ENCODE data around the gene DDX51. TPM values are rescaled to one million over a fixed set of nuclear protein-coding genes. Genes with fewer than 3 reads are reported as not detected.
A peak's percentile ranks its signal among the peaks of the same experiment; 100 is the strongest.
"Not testable (repeated sequence)": the region's sequence is repeated elsewhere in the genome, so short reads cannot be mapped to it uniquely, and the experiment has no call there.

DDX51 gene
- polyA plus RNA-seq, 1 donor, result 19.5 TPM

DNA sequence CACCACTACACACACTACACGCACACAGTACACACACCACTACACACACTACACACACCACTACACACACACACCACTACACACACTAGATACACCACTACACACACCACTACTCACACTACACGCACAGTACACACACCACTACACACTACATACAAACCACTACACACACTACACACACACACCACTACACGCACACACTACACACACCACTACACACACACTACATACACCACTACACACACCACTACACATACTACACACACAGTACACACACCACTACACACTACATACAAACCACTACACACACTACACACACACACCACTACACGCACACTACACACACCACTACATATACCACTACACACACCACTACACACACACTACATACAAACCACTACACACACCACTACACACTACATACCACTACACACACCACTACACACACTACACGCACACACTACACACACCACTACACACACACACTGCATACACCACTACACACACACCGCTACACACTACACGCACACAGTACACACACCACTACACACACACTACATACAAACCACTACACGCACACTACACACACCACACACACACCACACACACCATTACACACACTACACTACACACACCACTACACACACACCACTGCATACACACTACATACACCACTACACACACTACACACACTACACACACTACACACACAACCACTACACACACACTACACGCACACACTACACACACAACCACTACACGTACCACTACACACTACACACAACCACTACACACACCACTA is 11.9 kb upstream of the DDX51 start:
- no peak for DNase-seq

DNA sequence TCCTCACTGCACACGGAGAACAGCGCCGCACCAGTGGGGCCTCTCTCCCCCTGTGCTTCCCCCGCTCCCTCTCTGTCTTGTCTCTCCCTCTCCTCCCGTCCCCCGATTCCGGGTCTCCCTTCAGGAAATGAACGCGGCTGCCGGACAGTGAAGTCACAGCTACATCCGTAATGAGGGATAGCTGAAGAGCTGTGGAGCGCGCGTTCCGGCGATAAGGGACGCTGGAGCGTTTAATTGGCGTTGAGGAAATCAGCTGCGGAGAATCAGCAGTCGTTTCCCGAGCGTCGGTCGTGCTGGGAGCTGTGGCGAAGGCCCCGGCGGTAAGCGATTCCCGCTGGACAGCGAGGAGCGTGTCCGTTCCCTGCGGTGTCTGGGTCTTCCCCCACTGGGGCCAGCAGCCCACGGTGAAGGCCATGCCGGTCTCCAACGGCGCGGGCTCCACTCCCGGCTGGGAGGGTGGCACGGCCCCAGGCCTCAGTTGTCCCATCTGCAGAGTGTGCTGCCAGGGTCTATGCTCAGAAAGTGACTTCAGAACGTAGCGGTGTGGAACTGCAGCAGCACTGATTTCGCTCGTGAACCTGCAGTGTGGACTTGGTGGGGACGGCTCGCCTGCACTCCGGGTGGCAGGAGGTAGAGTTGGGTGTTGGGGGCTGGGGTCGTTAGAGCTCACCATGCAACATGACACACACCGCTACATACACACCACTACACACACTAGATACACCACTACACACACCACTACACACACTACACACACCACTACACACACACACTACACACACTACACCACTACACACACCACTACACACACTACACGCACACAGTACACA is 11.0 kb upstream of the DDX51 start:
- DNase-seq, result no peak

DNA sequence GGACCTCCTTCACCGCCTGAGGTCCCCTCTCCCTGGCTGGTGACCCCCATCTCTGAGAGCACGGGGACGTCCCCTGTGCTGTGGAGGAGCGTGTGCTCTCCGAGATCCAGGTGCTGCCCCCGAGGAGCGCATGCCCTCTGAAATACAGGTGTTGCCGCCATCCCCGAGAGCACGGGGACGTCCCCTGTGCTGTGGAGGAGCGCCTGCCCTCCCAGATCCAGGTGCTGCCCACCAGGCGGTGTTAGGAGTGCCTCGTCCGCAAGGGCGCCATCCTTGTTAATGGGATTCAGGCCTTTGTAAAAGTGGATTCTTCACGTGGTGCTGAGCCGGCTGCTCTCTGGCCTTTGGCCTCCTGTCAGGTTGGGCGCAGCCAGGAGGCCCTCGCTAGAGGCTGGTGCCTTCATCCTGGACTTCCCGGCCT is 10.2 kb upstream of the DDX51 start:
- no peak for DNase-seq

DNA sequence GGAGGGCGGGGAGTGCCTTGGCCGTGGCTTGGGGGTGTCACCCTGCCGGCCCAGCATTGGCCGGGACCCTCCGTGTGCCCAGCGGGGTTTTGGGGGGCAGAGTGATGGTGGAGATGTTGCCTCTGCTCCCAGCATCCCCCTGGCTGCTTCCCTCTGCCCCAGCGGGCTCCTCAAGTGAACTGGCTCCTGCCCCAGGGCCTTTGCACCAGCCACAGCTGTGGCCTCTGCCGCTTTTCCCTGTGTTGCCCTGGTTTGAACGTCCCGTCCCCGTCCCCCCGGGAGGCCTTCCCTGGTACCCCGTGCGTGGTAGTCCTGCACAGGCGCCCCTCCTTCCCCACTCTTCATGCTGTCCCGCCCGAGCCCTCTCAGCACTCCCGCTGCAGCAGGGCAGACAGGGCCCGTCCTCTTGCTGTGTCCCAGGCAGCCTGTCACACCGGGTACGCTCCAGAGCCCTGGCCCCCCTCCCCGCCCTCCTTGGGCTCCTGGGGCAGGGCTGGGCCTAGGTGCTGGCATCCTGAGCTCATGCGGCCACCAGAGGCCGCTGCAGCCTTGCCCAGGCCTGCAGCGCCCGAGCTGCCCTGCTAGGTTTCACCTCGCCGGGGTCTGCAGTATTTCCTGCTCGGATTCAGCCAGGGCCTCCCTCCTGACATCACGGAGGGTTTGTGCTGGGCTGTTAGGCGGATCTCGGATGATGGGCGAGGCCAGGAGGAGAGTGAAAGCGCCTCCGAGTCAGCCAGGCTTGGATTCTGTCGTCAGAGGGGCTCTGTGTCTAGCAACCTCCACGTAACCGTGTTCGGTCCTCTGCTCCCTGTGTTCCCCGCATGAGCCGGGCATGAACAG is 9.6 kb upstream of the DDX51 start:
- DNase-seq, result peak; percentile 87

DNA sequence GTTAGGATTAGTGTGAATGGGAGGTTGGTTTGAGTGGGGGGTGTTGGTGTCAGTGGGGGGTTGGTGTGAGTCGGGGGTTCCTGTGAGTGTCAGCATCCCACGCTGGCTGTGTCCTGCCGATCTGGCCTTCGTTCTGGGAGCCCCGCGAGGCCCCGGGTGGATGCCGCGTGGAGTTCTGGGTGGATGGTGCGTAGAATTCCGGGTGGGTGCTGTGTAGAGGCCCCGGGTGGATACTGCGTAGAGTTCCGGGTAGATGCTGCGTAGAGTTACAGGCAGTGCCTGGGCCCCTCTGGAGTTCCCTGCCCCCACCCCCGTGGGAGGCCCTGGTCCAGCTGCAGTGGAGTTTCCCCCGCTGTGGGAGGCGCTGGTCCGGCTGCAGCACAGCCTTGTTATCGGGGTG is 8.8 kb upstream of the DDX51 start:
- DNase-seq, result no peak

DNA sequence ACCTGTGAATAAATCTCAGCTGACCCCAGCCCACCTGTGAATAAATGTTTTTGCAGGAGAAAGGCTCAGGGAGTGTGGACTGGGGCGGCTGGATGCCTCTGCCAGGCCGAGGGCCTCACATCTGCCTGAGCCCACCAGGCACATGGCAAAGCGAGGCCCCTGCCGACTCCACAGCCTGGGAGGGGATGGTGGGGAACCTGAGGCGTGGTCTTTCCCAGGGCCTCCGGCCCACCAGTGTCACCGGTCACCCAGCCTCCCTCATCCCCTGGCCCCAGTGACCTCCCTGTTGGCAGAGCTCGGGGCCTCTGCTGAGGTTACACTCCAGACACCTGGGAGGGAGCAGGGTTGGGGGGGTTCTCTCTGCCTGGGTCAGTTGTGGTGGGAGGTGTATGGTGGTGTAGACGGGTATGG is 8.3 kb upstream of the DDX51 start:
- no peak for DNase-seq

DNA sequence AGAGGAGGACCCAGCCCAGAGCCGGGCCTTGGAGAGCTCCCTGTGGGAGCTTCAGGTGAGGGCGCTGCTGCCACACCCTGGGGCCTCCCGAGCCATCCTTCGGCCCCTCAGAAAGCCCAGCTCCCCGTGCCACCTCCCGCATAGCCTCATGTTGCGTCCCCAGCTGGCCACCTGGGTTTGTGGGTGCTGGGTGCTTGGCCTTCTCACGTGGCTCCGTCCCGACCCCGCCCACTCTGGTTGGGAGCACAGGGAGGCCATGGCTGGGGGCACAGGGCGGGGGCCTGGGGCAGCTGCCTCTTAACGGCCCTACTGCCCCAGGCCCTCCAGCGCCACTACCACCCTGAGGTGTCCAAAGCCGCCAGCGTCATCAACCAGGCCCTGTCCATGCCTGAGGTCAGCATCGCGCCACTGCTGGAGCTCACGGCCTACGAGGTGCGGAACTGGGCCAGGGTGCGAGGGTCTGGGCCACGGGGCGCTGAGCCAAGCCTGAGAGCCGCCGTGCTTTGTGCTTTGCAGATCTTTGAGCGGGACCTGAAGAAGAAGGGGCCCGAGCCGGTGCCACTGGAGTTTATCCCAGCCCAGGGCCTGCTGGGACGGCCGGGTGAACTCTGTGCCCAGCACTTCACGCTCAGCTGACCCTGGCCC is 7.8 kb upstream of the DDX51 start:
- DNase-seq, result no peak

DNA sequence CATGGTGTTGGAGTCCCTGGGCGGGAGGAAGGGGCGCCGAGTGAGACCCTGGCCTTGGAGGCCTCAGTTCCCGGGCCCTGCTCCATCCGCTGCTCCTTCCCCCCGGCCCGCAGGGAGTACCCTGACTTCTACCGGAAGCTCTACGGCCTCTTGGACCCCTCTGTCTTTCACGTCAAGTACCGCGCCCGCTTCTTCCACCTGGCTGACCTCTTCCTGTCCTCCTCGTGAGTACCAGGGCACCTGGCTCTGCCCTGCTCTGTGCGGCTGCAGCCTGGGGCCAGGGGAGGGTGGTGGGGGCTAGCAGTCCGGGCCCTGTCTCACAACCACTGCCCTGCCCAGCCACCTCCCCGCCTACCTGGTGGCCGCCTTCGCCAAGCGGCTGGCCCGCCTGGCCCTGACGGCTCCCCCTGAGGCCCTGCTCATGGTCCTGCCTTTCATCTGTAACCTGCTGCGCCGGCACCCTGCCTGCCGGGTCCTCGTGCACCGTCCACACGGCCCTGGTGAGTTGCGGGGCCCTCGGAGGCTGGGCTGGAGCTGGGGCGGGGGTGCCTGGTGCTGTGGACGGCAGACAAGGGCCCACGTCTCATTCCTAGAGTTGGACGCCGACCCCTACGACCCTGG is 7.1 kb upstream of the DDX51 start:
- no peak for DNase-seq

DNA sequence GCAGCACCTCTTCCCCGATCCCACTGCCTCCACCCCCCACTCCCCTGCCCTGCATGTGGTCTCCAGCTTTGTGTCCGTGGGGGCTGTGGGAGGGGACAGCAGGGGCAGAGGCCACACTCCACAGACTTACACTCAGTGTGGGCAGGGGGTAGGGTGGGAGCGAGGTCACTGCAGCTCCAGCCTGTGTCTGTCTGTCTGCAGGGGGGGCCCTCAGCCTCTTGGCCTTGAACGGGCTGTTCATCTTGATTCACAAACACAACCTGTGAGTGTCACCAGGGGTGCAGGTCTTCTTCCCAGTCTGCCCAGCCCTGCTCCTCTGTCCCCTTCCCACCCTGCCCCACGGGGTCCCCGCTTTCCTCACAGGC is 6.6 kb upstream of the DDX51 start:
- no peak for DNase-seq

DNA sequence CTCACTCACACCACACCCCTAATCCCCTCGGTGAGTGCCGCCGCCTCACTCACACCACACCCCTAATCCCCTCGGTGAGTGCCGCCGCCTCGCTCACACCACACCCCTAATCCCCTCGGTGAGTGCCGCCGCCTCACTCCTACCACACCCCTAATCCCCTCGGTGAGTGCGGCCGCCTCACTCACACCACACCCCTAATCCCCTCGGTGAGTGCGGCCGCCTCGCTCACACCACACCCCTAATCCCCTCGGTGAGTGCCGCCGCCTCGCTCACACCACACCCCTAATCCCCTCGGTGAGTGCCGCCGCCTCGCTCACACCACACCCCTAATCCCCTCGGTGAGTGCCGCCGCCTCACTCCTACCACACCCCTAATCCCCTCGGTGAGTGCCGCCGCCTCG is 5.4 kb upstream of the DDX51 start:
- DNase-seq, result not testable (repeated sequence)

DNA sequence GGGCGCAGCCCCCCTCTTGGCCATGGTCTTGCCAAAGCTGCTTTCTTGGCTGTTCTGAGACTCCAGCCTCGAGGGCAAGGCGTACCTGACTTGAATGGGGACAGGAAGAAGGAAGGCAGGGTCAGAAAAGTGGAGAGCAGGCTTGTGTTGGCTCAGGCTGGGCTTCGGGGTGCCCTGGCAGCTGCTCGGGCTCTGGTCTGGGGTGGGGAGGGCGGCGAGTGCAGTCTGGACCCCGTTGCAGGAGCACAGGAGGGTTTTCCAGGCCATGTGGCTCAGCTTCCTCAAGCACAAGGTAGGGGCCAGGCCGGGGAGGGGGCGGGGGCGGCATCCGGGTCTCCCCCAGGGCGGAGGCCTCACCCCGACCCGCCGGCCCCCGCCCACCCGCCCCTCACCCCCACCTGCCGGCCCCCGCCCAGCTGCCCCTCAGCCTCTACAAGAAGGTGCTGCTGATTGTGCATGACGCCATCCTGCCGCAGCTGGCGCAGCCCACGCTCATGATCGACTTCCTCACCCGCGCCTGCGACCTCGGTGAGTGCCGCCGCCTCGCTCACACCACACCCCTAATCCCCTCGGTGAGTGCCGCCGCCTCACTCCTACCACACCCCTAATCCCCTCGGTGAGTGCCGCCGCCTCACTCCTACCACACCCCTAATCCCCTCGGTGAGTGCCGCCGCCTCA is 4.4 kb upstream of the DDX51 start:
- DNase-seq, result no peak

DNA sequence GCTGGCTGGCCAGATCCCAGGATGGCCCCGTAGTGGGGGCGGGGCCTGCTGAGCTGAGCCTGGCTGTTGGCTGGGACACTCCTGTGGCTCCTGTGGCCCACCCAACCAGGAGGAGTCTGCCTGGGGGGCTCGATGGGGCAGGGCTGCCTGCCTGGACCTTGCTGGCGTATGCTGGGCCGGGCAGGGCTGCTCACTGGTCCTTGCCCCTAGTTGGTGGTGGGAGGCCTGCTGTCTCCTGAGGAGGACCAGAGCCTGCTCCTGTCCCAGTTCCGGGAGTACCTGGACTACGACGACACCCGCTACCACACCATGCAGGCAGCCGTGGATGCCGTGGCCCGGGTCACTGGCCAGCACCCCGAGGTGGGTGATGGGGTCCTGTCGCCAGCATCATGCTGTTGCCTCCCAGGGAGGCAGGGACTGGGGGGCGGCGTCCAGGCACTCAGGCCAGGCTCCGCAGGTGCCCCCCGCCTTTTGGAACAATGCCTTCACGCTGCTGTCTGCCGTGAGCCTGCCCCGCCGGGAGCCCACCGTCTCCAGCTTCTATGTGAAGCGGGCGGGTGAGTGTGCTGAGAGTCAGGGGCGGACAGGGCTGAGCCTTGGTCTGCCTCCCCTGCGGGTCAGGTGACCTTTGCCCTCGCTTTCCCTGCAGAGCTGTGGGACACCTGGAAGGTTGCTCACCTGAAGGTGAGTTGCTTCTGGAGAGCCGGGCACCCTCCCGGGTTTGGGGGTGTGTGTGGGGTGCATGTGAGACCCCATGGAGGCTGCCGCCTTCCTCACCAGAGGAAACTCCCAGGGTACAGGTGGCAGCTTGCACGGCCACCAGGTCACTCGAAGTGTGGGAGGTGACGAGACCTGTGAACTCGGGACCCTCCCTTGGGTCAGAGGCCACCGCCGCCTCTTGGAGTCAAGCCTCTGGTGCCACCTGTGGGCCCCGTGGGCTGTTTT is 3.6 kb upstream of the DDX51 start:
- no peak for DNase-seq

DNA sequence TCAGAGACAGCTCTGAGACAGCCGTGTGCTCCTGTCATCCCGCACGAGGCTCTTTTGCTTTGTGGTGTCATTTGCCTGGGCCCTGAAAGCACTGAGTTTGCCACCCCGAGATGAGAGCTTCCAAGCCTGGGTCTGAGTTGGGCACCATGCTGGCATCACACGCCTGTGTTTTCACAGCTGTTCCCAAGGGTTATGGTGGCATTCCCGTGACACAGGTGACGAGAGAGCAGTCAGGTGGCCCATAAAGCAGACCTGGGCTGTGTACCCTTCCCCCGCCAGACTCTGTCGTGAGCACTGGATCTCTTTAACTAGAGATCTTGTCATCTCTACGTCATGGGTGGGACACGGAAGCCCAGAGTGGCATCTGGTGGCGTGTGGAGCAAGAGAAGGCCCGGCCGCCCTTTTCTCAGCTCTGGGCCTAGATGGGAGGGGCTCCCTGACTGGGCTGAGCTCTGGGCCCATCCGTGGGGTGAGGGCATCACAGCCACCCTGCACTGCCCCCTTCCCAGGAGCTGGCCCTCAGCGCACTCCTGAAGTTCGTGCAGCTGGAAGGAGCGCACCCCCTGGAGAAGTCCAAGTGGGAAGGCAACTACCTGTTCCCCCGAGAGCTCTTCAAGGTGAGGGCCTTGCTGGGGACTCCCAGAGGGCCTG is 2.8 kb upstream of the DDX51 start:
- no peak for DNase-seq

DNA sequence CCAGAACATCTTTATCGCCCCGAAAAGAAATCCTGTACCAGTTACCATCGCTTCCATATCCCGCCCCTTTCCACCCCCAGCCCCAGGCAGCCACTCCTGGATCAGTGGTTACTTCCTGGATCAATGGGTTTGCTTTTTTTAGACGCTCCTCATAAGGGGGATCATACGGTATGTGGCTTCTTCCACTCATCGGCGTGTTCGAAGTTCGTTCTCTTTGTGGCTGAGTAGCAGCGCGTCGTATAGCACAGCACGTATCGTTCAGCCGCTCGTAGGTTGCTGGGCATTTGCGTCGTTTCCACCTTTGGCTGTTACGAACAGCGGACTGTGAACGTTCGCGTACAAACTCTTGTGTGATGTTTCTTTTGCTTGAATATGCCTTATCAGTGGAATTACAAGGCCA is 2.0 kb upstream of the DDX51 start:
- DNase-seq, result no peak

DNA sequence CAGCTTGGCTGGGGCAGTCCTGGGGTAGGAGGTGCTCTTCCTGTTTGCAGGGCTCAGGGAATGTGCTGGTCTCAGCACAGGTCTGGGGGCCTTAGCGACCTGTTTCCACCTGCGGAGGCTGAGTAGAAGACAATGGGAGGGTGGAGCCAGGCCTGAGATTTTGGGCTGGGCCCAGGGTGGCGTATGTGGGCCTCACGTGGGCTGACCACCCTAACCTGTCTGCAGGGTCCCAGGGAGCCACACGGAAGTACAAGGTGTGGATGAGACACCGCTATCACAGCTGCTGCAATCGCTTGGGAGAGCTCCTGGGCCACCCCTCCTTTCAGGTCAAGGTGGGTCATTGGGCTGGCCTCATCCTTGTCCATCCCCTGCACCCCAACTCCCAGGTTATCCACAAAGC is 1.2 kb upstream of the DDX51 start:
- no peak for DNase-seq

DNA sequence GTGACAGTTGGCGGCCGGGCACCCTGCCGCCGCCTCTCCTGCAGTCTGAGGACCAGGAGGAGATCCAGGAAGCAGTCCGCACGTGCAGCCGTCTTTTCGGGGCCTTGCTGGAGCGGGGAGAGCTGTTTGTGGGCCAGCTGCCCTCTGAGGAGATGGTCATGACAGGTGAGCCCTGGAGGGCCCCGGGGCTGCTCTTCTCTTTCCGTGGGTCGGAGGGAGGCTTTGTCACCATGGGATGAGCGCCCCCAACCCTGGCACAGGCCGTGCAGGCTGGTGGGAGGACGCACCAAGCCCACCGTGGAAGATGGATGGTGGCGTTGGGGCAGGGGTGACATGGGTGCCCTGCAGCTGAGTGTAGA is 670 bp upstream of the DDX51 start:
- DNase-seq, result no peak

DNA sequence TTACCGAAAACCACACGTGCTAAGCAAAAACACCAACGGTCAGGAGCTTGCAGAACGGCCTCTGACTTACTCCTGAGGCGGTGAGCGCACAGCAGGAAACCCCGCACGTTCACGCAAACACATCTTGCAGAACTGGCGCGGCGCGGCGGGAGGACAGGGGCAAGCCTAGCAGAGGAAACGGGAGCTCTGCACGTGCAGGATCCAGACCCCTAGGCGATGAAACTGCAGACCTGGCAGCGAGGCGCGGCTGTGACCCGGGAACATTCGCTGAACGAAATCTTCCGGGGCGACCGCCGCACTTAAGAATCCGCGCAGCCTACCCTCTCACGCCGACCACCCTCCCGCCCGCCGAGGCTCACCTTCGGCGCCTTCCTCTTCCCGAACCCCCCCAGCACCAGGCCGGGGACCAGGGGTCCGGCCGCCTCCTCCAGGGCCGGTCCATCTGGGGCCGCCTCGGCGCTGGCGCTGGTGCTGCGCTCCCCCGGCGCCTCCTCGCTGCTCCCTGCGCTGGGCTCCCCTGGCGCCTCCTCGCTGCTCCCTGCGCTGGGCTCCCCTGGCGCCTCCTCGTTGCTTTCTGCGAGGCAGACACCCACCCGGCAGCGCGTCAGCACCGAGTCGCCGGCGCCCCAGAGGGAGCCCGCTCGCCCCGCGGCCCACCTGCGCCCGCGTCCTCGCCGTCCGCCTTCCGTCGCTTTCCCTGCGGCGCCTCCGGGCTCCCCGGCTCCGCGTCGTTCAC is 615 bp downstream of the DDX51 start:
- DNase-seq, result no peak

DNA sequence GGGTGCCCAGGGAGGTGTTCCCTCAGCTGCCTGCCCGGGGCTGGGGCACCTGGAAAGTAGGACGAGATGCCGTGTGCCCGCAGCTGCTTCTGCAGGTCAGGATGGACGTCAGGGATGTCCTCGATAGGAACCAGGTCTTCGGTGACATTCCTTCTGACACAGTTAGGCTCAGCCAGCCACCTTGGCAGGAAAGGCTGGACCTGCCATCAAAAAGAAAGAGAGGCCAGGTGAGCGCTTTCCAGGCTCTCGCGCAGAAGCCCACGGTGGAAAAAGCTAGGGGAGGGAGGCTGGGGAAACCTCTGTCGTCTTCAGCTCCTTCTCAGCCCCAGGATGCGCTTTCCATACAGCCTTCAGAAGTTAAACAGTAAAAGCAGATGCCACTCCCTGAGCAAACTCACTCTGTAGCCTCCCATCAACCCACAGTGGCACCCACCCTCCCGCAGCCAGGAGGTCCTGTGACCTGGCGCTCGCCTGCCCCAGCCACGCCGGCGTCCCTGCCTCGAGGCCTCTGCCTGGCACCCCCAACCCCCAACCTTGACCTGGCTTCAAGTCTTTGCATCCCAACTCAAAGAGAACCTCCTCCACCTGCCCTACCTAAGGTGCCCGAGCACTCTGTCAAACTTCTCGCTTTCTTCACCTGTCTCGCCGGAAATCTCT is 1.3 kb downstream of the DDX51 start:
- no peak for DNase-seq
